ENCODE data around the gene KCNJ4.

GRCh38 chr22:38404419-38404818 lies 50.6 kb downstream of the KCNJ4 start:
- TF ChIP-seq CTCF (IDR thresholded peaks at IDR 0.05; ENCODE audit: low read length) (no peak), EZH2 (optimal IDR thresholded peaks at IDR 0.05; ENCODE audit: low read depth, low read length) (no peak), EZH2phosphoT487 (IDR thresholded peaks at IDR 0.05; ENCODE audit: low read length) (no peak)

Data from MM.1S (cell line).